ENCODE data around the gene RCOR1. TPM values are rescaled to one million over a fixed set of nuclear protein-coding genes. Genes with fewer than 3 reads are reported as not detected.
A peak's percentile ranks its signal among the peaks of the same experiment; 100 is the strongest.

Gene RCOR1
- total RNA-seq, 1 donor from 2014 or later: 21.9 TPM

DNA sequence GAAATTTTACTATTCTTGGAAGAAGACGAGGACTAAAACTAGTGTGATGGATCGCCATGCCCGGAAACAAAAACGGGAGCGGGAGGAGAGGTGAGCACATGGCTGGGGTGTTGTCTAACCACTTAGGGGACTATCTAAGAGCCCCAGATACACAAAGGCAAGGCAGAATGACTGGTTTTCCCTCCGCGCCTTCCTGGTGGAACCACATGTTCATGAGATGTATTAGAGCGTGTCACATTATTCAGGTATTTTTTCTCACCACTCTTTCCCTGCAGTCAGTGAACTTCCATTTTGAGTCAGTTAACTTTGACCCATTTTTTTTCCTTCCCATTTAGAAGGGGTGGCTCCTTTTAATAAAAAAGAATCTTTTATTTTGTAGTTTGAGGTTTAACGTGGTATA is 116.0 kb downstream of the RCOR1 start:
- DNase-seq (ENCODE audit: low spot score): no peak

DNA sequence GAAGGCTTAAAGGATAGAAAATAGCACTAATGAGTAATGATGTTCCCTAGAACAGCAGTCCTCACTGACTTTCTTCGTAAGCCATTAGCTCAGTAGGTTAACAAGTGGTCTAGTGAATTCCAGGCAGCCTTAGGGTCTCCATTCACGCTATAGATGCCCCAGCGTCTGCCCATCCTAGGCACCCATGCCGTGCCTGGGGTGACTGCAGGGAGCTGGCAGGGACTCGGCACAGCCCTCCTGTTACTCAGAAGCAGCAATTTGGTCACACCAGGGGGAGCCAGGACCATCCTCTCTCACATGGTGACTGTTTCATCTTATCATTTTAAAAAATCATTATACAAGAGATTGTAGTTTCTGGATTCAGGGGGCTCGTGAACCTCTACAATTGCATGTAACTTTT is 118.8 kb downstream of the RCOR1 start:
- no peak for DNase-seq (ENCODE audit: low spot score)

DNA sequence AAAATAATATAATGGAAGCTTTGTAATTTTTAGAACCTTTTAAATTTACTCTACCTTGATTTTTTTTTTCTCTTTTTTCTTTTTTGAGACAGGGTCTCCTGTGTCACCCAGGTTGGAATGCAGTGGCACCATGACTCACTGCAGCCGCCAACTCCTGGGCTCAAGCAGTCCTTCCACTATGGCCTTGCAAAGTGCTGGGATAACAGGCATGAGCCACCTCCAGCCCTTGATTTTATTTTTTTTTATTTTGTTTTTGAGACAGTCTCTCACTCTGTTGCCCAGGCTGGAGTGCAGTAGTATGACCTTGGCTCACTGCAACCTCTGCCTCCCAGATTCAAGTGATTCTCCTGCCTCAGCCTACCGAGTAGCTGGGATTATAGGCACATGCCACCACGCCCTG is 119.5 kb downstream of the RCOR1 start:
- no peak for DNase-seq (ENCODE audit: low spot score)

DNA sequence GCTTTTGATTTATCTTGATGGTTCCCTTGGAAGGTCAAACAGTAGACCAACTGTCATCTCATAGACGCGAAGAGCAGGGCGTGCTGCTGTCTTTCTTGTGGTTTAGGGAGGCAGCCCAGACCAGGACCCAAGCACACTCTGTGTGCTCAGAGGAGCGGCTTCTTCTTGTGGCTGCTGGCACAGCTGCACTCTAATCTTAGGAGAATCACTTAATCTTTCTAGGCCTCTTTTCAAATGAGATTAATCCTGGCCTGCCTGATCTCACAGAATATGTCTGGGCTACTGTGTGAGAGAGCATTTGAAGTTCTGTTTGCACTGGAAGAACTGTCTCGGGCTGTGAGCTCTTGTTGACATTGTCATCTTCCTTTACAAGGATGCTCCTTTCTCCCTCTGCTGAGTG is 124.8 kb downstream of the RCOR1 start:
- DNase-seq (ENCODE audit: low spot score): no peak

DNA sequence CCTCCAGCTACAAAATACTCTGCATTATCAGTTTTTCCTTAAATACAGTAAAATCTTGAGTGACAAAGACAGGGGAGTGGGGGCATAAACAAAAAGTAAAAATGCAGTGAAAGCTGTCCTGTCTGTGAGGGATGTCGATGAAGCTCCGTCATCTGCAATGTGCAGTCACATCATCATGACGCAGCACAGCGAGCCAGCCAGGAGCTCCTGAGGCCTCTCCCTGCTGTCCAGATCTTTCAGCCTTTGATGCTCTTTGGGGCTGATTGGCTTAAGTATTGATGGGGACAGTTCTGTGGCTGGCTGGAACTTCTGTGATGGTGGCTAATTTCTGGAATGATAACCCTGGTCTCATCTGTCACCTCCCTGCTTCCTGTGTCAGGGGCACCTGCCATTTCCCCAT is 130.2 kb downstream of the RCOR1 start:
- DNase-seq (ENCODE audit: low spot score): no peak

DNA sequence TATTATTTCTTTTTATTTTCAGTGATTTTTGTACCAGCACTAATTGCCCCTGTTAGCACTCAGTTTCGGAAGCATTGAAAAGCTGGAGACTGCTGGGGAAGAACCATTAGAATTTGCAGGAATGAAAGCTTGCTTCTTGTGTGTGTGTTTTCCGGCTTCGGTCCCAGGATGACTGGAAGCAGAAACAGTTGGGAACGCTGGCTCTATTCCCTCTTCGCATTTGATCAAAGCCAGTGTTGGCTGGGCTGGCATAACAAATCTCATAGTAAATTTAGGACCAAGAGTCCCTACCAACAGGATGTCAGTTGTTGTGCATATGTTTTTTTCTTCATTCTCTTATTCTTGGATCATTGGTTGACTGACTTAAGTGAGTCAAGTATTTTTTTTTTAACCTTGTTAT is 131.2 kb downstream of the RCOR1 start:
- DNase-seq (ENCODE audit: low spot score): no peak

DNA sequence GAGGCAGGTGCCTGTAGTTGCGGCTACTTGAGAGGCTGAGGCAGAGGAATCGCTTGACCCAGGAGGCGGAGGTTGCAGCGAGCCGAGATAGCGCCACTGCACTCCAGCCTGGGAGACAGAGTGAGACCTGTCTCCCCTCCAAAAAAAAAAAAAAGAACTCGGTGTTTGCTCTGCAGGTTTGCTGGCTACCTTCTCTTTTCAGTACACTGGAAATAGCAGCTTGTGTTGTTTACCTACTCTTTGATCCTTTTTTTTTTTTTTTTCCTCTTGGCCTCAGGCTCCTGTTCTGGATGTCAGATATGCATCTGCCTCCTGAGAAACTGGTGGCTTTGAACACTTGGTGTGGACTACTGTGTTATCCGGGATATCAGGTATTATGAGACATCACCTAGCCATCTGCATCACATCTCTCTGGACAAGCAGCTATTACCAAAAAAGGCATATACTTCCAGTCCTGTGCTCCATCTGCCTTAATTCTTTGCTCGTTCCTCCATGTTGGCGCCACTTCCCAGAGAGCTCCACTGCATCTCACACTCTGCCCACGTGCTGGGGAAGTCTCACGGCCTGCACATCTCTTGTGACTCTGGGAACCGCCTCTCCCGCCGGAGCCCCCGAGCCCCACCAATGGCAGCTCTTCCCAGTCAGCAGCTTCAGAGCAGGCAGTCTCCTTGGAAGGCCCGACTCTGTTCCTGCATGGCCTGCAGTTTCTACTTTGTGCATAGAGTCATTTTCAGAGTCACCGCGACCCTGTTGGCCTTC is 133.9 kb downstream of the RCOR1 start:
- DNase-seq (ENCODE audit: low spot score): no peak

DNA sequence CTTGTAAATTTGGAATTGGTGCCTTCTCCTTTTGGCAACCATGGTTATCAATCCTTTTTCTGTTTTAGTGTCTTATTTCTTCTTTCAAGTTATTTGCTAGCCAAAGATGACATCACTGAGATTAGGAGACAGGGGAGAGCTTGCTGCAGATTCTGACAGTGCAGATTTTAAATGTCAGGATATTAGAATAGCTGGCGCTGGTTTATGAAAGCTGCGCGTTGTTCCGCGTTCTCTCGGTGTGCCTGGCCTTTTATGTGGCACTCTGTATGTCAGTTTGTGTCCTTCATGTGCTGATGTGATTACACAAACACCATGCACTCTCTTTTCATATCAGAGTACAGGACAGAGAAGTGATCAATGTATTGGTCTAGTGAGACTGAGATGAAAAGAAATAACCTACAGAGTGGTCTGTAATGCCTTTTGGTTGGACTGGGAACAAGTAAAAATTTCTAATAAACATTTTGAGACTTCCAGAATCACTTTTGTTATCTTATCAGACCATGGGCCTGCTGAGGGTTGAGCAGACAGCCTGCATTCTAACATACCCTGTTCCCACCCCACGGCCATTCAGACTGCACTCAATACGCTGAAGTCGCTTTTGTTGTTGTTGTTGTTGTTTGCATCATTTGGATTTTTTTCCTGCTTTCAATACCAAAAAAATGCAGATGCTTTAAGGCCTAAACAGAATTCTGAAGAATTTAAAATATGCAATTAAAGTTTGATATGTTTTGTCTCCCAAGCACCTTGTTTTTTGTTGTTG is 135.1 kb downstream of the RCOR1 start:
- DNase-seq (ENCODE audit: low spot score): no peak

DNA sequence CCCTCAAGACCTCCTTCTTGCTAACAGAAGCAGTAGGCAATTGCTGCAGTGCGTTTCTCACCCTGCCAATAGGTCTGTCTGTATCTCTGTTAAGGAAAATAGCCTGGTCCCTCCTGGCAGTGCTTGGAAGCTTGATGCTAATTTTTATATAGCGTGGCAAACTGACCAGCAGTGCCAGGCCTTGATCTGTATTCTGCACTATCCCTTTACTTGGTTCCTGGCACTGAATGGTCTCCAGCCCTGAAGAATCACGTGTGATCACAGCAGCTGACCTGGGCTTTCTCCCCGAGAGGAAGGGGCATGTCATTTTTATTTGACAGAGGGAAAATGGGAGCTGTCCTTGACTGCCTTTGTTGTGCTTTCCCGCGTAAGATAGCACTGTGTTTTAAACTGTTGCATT is 136.1 kb downstream of the RCOR1 start:
- DNase-seq (ENCODE audit: low spot score): no peak

DNA sequence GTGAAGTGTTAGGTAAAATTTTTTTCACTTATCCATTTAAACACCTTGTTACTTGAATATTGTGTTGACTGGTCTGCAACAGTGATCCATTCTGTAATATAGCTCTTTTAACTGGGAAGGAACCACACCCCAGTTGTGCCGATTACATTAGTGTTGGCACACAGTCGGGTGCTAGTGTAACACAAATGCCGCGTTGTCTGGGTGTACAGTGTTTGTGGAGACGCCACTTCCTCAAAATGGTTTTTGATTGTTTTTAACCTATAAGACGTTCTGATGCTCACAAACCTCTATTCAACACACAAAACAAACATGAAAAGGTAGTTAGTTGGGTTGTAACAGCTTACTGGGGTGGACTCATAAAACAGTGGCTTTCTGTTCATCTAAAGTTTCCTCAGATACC is 136.8 kb downstream of the RCOR1 start:
- DNase-seq (ENCODE audit: low spot score): no peak

DNA sequence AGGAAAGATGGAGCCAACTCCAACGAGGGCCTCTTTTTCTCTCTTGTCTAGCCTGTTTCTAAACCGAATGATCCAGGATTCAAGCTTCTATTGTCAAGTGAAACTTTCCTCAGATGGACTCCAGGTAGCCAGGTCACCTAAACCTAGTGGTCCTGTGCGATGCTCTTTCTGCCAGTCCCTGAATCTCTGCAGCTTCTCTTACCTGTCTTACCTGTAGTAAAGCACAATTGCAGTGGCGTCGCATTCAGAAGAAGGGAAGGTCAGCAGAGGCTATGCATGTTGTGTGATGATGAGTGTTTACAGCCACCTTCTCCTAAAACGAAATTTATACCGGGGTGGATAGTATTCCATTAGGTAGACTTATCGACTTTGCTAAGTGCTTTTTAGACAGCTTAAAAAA is 137.4 kb downstream of the RCOR1 start:
- no peak for DNase-seq (ENCODE audit: low spot score)

DNA sequence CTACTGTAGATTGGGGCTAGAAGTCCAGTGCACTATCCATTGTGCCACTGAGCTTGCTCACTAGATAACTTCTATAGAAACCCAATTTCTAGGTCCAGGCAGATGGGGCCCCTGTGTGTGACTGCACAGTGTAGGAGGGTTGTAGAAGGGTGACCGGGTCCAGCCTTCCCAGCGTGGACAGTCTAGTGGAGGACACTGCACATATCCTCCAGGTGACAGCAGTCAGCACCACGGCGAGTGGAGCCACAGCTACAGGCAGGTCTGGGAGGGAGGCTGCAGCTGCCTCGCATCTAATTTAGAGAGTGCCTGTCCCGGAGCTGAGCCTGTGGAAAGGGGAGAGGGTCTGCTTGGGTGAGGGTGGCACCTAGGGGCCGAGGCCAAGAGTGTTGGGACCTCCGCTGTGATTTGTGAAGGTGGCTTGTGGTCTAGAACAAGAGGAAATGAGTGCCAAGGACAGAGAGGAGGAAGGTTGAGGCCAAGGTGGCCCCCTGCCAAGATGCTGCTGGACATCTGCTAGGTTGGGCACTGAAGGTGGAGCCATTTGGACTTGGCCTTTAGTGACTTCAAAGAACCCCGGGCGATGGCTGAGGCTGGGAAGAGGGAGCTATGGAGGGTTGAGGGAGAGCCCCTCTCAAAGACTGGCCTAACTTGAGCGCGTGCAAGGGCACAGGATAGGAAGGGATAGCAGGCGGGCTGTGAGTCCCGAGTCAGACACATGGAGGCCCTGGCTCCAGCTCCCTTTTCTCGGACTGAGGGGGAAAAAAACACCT is 138.8 kb downstream of the RCOR1 start:
- peak; percentile 51 for DNase-seq (ENCODE audit: low spot score)

DNA sequence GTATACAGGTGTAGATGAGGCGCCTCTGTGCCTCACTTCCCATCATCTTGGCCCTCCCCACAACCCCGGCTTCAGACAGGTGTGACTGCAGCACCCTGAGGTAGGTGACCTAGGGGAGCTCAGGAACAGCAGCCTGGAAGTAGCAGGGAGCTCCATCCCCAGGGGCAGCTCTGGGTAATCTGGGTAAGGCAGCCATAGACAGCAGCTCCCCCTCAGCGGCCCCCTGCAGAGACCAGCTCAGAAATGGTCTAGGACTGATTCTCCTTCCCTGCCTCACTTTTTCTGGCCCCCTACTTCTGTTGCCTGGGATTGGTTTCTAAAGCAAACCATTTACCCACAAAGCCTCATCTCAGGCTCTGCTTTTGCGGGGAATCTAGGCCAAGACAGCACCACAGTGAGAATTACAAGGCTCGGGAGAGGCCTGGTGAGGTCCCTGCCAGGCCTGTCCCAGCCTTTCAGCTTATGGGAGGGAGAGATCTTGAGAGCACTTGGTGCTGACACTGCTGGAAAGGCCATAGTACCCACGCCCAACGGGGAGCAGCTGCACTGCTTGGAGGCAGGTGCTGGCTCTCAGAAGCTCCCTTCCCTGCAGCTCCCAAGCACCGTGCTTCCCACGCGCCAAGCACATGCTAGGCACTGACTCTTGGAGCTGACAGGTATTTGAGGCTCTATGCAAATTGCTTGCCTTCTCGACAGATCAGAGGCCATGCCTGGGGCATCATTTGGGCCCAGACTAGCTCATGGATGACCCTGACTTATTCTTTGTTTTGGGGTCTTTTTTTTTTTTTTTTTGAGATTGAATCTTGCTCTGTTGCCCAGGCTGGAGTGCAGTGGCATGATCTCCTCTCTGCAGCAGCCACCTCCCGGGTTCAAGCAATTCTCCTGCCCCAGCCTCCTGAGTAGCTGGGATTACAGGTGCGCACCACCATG is 139.7 kb downstream of the RCOR1 start:
- peak; percentile 82 for DNase-seq (ENCODE audit: low spot score)

DNA sequence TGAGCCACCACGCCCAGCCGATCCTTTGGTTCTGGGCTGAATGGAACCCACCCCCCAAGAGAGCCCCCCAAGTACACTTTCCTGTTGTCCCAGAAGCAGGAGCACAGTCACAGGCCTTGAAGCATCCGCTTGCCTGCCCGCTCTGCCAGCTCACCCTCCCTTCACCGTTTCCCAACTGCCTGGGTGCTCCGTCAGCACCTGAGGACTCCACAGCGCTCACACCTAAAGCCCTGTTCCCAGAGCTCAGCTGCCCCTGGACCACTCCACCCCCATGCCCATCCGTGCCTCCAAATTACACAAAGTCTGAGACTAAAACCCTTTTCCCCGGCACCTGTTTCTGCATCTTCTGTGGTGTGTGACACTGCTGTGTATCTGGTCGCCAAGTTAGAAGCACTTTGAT is 140.5 kb downstream of the RCOR1 start:
- DNase-seq (ENCODE audit: low spot score): peak; percentile 43

DNA sequence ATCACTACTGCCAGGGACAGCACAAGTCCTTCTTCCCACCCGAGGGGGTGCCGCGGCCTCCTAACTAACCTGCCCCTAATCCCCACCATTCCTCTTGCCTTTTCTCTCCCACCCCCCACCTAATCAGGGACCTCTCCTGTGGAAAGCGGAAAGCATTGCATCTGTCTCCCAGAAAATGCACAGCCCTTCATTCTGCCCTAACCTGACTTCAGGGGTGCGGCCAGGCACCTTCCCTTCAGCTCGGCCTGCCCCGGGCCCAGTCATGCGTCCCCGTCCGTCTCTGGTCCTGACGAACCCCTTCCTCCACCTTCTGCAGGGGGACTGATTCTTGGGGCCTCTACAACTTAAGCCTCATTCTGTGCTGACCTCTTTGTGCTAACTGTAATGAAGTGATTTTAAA is 140.9 kb downstream of the RCOR1 start:
- peak; percentile 71 for DNase-seq (ENCODE audit: low spot score)

DNA sequence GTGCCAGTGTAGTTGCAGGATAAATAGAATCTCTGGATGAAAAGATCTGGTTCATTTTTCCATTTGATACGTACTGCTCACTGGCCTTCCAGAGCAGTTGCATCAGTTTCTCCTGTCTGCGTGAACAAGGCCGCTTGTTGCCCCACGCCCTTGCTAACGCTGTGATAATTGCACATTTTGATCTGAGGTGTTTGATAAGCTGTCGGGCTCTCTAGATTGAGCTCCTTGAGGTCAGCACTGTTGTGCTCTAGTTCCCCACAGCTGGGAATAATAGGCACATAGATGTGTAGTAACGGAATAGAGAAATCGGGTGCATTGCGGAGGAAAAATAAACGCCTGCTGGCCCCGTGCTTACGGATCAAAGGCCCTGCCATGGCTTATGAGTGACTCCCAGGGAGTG is 142.0 kb downstream of the RCOR1 start:
- DNase-seq (ENCODE audit: low spot score): peak; percentile 35

DNA sequence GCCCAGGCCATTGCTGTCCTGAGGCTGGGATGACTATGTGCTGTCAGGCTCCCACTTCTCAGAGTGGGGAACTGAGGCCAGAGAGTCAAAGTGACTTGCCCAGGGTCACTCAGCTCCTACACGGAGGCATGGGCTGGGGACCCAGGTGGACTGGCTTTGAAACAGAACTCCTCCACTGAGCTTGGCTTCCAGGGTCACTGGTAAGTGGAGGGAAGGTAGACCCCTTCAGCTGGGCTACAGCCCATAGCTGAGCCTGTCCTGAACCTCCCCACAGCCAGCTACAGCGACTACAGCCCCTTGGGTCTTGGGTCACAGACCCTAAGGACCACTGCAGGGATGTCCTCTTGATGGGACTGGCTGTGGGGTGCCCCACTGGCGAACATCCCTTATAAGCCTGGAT is 144.5 kb downstream of the RCOR1 start:
- peak; percentile 62 for DNase-seq (ENCODE audit: low spot score)

DNA sequence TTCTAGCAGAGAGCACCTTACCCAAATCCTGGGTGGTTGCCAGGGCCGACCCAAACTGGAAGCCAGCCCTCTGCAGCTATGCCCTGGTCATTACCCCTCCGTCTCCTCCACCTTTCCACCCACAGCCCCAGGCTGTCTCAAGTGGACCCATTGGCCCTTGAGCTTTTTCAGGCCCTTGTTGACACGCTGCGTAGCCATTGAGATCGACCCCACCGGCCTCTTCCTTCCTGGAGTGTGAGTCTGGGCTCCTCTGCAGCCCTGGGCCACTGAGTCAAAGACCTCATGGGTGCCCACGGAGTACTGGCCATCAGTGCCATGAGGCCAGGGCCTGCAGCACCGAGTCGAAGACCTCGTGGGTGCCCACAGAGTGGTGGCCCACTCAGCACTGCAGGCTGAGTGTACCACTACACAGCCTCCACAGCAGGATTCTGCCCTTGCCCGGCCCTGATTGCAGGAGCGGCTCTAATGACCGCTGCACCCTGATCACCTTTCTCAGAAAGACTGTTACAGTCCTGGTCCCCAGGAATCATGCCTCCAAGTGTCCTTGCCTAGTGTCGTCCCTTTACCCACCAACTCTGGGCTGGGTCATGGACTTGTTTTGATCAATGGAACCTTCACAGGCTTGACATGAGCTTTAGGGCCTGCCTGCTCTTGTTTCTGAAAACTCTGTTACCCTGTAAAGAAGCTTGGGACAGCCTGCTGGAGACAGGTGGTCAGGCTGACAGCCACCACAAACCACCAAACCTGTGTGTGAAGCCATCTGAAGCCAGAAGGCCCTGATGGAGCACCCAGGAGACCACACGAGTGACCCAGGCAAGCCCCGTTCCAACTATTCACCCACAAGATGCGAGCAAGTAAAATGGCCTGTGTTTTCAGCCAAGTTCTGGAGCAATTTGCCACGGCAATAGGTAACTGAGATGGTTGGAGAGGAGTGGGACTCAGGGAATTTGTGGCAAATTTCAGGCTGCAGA is 145.2 kb downstream of the RCOR1 start:
- peak; percentile 67 for DNase-seq (ENCODE audit: low spot score)

DNA sequence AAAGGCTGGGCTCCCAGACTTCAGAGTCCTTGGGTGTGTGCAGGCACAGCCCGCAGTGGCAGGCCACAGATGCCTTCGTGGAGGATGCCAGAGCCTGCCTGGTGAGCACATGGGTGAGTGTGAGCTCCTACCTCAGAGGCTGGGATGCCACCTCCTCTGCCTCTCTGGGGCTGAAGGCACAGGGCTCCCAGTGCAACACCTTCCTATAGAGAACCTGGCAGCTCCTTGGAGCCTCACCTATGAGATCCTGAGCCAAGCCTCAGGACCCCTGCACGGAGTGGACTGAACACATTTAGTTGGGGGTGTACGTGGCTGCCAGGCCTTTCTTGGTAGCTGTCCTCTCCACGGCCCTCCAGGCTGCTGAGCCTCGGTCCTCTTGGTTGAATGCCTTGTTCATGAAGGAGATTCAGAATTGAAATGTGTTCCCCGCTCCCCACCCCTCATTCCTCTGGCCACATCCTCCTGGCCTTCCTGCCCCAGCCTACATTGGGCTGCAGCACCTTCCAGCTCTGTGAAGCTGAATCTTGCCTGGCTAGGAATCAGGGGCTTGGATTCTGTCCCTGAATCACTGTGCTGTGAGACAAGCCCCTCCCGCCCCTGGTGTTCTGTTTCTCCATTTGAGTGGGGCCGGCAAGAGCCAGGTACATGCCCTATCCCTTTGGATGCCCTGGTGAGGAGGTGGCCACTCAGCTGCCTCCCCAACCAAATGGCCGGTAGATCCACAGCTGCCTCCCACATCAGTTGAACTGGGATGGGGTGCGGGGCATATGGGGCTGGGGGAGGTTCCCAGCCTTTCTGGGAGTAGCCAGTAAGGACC is 146.1 kb downstream of the RCOR1 start:
- peak; percentile 47 for DNase-seq (ENCODE audit: low spot score)

Measured in mesenteric fat pad (tissue), 1 donor.